GM21529 (cell line): Measurements from ENCODE around the gene DCTN3.
"Not testable (repeated sequence)": the region's sequence is repeated elsewhere in the genome, so short reads cannot be mapped to it uniquely, and the experiment has no call there.

Source experiments
- ATAC-seq: cut with Tn5 transposase; IDR thresholded peaks from one replicate; pipeline ENCODE4 v1.9.1; 2021; ENCODE audit not compliant: unreplicated experiment

The DCTN3 gene

GRCh38 chr9:34647651-34648050, 27.4 kb upstream of the DCTN3 start:
- ATAC-seq = no peak

- ATAC-seq = peak; percentile 16
Observed at GRCh38 chr9:34647084-34647403, 26.7 kb upstream of the DCTN3 start.

- peak; percentile 82 for ATAC-seq
Observed at GRCh38 chr9:34646211-34647083, 26.2 kb upstream of the DCTN3 start, which contains the start of gene GALT. TSS of gene GALT (plus strand) at chr9:34646675. CDS start at chr9:34646705, 30 bp downstream.

GRCh38 chr9:34644766-34645314, 24.5 kb upstream of the DCTN3 start:
- no peak for ATAC-seq

GRCh38 chr9:34642679-34643078, 22.4 kb upstream of the DCTN3 start:
- ATAC-seq = no peak

- ATAC-seq = not testable (repeated sequence)
Observed at GRCh38 chr9:34639322-34639721, 19.0 kb upstream of the DCTN3 start.

- no peak for ATAC-seq
Observed at GRCh38 chr9:34638138-34638445, 17.8 kb upstream of the DCTN3 start.

GRCh38 chr9:34637356-34638137, 17.3 kb upstream of the DCTN3 start, which contains the start of gene SIGMAR1:
TSS of gene SIGMAR1 (minus strand) at chr9:34637787. CDS start at chr9:34637697, 90 bp downstream.
- ATAC-seq = peak; percentile 82

GRCh38 chr9:34636791-34637355, 16.6 kb upstream of the DCTN3 start:
- peak; percentile 20 for ATAC-seq

- no peak for ATAC-seq
Observed at GRCh38 chr9:34635556-34635955, 15.3 kb upstream of the DCTN3 start.

- ATAC-seq = no peak
Observed at GRCh38 chr9:34634551-34635248, 14.4 kb upstream of the DCTN3 start.

- peak; percentile 40 for ATAC-seq
Observed at GRCh38 chr9:34633851-34634550, 13.7 kb upstream of the DCTN3 start.

- ATAC-seq = no peak
Observed at GRCh38 chr9:34633166-34633565, 12.9 kb upstream of the DCTN3 start.

- ATAC-seq = no peak
Observed at GRCh38 chr9:34630402-34631154, 10.3 kb upstream of the DCTN3 start.

- ATAC-seq = no peak
Observed at GRCh38 chr9:34629491-34629808, 9.2 kb upstream of the DCTN3 start.

- peak; percentile 60 for ATAC-seq
Observed at GRCh38 chr9:34628656-34629490, 8.6 kb upstream of the DCTN3 start, which contains the start of gene ARID3C. TSS of gene ARID3C (minus strand) at chr9:34629066. CDS start at chr9:34628014, 1,052 bp downstream.

- no peak for ATAC-seq
Observed at GRCh38 chr9:34627716-34628655, 7.7 kb upstream of the DCTN3 start.

- no peak for ATAC-seq
Observed at GRCh38 chr9:34625186-34625486, 4.8 kb upstream of the DCTN3 start.
